ENCODE measurements around the gene TP73.

The TP73 gene

DNA sequence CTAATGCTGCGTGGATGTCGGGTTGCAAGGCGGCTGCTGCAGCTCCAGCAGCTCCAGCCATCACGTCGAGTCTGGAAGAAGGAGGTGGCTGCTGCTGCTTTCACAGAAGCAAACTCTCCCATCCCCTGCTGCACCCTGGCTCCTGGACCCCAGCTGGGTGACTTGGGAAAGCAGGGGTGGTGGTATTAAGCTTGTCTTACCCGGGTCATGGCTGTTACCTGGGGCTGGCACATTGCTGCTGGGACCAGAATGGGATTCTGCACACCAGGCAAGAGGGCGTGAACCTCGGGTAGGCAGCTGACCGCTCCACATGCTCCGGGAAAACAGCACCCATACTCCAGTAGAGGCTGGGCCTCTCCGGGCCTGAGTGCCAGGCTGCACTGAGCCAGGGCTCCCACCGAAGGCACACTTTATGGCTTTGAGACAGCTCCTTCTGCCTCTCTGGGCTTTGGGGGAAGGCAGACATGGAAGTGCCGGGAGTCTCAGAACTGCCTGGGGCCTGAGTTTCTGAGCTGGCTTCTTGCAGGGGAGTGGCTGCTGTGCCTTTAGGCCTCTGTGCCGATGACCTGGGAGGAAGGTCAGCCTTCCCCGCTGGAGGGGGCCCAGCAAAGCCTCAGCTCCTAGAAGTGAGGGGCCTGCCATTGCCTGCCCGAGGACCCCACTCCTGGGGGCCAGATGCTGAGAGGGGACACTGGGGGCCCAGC is 121.4 kb downstream of the TP73 start:
- POLR2A ChIA-PET = no interaction called here
- no peak for DNase-seq (ENCODE audit: extremely low spot score)
- CTCF ChIA-PET = interaction anchor here (1.1 to 1.3 kb wide), 2 partner anchors 22 to 126 kb away, joined by 3 read pairs; partner anchors contain the start of gene C1orf174
- TF ChIP-seq CTCF (IDR thresholded peaks at IDR 0.05; ENCODE audit: control extremely low read depth, extremely low read depth, low read depth, missing control alignments) = no peak

DNA sequence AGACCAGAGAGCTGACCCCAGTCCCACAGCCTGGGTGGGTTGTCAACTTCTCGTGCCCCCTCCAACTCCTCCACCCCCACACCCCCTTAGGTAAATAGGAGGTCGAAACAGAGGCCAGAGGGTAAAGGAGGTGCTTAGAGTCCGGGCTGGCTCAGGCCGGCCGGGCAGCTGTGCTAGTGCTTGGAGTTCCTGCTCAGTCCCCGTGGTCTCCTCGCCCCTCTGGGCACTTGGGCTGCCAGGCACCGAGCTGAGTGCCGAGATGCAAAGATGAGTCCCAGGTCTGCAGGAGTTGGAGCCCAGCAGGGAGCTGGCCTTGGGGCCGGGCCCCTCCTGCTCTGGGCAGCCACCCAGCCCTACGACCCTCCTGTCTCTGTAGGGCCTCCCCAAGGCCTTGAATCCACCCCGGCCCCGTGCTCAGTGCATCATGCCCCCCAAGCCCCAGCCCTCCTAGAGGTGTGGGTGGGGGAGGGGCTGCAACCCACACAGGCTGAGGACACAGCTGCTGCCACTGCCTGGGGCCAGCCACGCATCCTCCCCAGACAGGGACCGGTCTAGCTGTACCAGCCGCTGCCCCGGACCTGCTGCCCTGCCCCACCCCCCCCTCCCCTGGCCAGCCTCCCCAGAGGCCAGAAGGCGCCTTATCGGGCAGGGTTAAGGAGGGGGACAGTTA is 122.1 kb downstream of the TP73 start:
- no peak for DNase-seq (ENCODE audit: extremely low spot score)
- ChIA-PET POLR2A (no interaction called here), CTCF (interaction anchor here (1.1 to 1.9 kb wide), 3 partner anchors 21 to 125 kb away, joined by 3 to 10 read pairs (median 3); partner anchors contain the start of gene C1orf174)
- no peak for TF ChIP-seq CTCF (IDR thresholded peaks at IDR 0.05; ENCODE audit: control extremely low read depth, extremely low read depth, low read depth, missing control alignments)

DNA sequence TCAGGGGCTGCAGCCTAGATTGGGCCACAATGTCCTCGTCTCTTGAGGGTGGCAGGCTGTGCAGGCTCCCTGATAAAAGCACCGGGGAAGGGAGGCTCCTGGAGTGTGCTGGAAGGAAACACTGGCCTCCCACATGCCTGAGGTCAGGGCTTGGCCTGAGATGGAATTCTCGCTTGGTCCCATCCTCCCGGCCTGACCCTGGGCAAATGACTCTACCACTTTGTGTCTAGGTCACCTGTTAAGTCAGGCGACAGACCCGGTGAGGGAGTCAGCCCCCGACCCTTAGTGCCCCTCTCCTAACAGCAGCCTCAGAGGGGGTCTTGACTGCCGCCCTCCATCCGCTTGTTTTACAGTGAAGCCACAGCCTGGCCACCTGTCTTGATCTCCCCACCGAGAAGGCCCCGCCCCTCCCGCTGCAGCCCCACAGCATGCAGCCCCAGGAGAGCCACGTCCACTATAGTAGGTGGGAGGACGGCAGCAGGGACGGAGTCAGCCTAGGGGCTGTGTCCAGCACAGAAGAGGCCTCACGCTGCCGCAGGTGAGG is 122.7 kb downstream of the TP73 start:
- TF ChIP-seq CTCF (IDR thresholded peaks at IDR 0.05; ENCODE audit: control extremely low read depth, extremely low read depth, low read depth, missing control alignments) = no peak
- DNase-seq (ENCODE audit: extremely low spot score) = no peak
- ChIA-PET POLR2A (no interaction called here), CTCF (interaction anchor here (0.7 to 2.2 kb wide), 10 partner anchors 8 to 1866 kb away, joined by 3 to 18 read pairs (median 6); partner anchors contain the start of gene LRRC47)

DNA sequence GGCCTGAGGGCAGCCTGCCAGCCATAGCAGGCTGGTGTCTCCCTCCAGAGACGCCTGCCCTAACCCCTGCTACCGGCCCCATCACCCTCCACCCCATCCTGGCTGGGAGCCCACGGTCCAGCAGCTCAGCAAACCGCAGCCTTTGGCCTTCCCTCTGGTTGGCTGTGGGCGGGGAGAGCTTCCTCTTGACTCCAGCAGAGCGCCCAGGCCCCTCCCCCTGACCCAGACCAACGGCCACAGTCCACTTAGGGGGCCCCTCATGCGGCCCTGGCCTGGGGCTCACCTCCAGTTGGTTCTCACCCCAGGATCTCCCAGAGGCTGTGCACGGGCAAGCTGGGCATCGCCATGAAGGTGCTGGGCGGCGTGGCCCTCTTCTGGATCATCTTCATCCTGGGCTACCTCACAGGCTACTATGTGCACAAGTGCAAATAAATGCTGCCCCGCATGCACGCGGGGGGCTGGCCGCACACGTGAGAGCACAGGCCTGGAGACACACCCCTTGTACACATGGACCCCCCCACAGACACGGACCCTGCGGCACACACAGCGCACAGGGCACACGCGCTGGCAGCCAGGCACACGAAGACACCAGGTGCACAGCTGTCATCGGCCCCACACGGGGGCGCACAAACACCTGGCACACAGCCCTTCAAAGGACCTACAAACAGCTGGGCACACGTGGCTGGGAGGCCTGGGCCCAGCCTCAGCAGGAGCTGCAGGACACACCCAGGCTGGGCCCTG is 123.3 kb downstream of the TP73 start:
- POLR2A ChIA-PET = interaction anchor here (0.5 kb wide), 1 partner anchor 1896 kb away, joined by 5 read pairs; no protein-coding TSS in a partner anchor
- TF ChIP-seq CTCF (IDR thresholded peaks at IDR 0.05; ENCODE audit: control extremely low read depth, extremely low read depth, low read depth, missing control alignments) = peak; percentile 69
- DNase-seq (ENCODE audit: extremely low spot score) = peak; percentile 77
- CTCF ChIA-PET = interaction anchor here (0.7 to 2.2 kb wide), 13 partner anchors 8 to 1867 kb away, joined by 3 to 18 read pairs (median 5); partner anchors contain the start of gene LRRC47

DNA sequence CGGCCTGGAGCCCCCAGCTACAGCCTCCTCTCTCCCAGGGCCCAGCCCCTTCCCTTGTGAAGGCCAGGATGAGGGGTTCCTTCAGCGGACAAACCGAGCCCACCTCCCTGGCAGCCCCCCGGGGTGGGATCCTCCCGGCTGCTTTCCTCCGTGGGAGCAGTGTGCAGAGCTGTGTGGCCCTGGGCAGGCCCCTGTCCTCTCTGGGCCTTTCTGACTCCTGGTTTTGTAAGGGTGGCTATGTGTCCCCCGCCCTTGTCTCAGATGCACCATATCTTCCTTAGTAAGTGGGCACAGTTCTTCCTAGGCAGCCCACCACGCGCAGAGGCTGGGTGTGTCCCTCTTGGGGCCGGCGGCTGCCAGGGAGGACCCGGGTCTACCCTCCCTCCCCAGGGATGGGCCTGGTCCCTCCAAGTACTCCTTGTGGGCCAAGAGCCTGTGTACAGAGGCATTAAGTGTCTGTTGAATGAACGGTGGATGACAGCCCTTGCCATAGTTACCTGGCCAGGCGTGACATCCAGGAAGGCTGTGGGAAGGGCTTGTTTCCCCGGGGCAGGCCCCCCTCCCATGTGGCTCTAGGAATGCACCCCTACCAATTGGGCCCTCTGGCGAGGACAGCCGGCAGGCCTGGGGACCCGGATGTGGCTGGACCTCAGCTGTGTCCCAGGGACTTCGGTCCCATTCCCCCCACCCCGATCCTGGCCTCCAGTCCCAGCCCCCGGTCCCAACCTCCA is 124.1 kb downstream of the TP73 start:
- CTCF ChIA-PET = interaction anchor here (0.7 to 2.2 kb wide), 11 partner anchors 8 to 1867 kb away, joined by 3 to 18 read pairs (median 5); partner anchors contain the start of gene LRRC47
- POLR2A ChIA-PET = interaction anchor here (0.5 kb wide), 1 partner anchor 1897 kb away, joined by 5 read pairs; no protein-coding TSS in a partner anchor
- DNase-seq (ENCODE audit: extremely low spot score) = no peak
- TF ChIP-seq CTCF (IDR thresholded peaks at IDR 0.05; ENCODE audit: control extremely low read depth, extremely low read depth, low read depth, missing control alignments) = no peak
